Superior temporal gyrus (tissue), 1 donor: ENCODE measurements around the gene WDR5.

Experiments used
- DNase-seq: peaks from one replicate; pipeline ENCODE4 v3.0.0-alpha.2; 2016; ENCODE audit errors: extremely low spot score

The WDR5 gene

DNA sequence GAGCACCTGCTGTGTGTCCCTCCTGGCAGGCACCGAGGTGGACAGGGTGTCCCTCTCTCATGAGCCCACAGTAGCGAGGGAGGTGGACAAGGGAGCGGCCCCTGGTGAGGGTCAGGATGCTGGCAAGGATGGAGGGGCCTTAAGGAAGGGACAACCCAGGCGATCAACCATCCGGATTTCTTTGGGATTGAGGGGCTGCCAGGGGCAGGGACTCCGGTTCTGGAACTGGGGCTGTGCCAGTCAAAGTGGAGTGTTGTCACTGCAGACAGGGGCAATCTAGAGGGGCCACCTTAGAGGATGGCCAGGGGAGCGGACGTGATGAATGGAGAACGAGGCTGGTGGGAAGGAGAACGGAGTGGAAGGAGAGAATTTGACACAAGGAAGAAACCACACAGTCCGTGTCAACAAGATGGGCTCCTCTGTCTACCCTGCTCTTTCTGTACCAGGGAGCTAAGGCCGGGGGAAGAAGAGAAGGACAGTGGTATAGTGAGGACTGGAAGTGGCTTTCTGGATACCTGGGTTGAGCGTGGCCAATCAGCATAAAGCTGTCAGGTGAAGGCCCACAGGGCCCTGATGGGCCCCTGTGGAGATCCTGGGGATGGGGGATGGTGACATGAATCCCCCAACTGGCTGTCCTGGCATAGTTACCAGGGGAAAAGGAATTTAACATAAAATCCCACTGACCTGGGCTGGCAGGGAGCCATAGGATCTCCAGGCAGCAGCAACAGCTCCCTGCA lies 4.2 kb upstream of the WDR5 start:
- DNase-seq = no peak

GRCh38 chr9:134132208-134132870 lies 3.5 kb upstream of the WDR5 start:
- DNase-seq = no peak

- peak; percentile 55 for DNase-seq
Observed at GRCh38 chr9:134134949-134135342, 936 bp upstream of the WDR5 start.

GRCh38 chr9:134136118-134136995 lies 475 bp downstream of the WDR5 start:
- no peak for DNase-seq

- no peak for DNase-seq
Observed at GRCh38 chr9:134136996-134137299, 1.1 kb downstream of the WDR5 start.

- DNase-seq = no peak
Observed at GRCh38 chr9:134138292-134138691, 2.4 kb downstream of the WDR5 start.

DNA sequence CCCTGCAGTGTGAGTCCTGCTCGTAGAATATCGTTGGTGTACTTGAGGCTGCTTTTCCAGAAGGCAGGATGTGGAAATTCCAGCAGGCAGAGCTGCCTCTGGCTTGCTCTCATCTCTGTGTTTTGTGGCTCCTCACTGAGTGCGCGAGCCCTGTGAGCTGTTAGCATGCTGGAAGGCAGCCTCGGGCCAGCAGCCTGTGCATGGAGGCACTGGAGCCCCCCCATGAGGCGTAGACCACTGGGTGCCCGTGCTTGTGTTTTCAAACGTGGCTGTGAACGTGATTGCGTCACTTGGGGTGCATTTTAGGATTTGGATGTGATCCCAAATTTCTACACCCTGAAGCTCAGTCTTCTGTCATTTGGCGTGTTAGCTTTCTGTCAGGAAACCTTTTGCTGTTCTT lies 3.2 kb downstream of the WDR5 start:
- DNase-seq = peak; percentile 28

DNA sequence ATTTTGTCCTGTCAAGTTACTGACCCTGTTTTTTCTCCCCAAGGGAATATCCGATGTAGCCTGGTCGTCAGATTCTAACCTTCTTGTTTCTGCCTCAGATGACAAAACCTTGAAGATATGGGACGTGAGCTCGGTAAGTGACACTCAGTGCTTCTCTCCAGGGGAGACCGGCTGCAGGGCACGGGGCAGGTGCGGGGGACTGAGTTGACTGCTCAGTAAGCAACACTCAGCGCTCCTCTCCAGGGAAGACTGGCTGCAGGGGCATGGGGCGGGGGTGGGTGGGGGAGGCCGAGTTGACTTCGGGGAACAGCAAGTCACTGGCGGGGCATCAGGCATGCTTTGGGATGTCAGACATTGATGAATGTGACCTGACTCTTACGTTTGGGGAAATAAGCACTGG lies 6.0 kb downstream of the WDR5 start:
- no peak for DNase-seq

GRCh38 chr9:134144801-134145200 lies 8.9 kb downstream of the WDR5 start:
- no peak for DNase-seq

DNA sequence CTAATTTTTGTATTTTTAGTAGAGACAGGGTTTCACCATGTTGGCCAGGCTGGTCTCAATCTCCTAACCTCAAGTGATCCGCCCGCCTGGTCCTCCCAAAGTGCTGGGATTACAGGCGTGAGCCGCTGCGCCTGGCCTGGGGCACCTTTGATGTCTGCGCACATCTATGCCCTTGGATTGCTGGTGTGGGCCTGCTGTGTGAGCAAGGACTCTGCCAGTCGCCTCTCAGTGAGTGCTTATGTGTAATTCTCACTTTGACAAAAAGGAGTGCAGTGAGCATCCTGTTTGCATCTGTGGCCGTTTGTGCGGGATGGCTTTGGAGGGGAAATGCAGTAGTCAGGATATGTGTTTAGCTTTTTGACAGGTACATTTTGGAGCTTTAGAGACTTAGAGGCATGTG lies 9.4 kb downstream of the WDR5 start:
- DNase-seq = no peak

DNA sequence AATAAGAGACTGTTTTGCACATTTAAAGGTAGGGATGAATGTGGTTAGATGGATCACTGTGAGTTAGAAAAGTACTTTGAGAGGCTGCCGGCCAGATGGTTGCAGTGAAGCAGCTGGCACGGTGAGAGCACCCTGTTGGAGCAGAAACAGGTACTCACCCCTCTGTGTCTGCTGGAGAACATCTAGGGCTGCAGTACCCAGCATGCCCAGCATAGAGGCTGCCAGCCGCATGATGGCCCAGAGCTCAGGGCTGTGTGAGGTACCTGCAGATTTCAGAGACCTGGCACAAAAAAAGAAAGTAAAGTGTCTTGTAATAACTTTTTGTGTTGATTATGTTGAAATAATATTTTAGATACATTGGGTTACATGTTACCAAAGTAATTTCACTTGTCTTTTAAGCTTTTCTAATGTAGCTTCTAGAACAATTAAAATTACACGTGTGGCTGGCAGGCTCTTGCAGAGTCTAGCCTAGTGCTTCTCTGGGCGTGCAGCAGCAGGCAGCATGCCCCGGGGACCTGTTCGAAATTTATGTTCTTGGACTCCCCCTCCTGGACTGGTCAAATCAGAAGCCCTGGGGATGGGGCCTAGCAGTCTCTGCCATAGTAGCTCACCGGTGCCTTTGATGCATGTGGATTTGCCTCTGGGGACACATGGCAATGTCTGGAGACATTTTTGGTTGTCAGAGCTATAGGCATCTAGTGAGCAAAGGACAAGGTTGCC lies 11.1 kb downstream of the WDR5 start:
- DNase-seq = no peak

- DNase-seq = no peak
Observed at GRCh38 chr9:134149380-134149779, 13.5 kb downstream of the WDR5 start.

- DNase-seq = no peak
Observed at GRCh38 chr9:134150557-134151214, 14.8 kb downstream of the WDR5 start.

- DNase-seq = no peak
Observed at GRCh38 chr9:134152022-134152448, 16.2 kb downstream of the WDR5 start.

DNA sequence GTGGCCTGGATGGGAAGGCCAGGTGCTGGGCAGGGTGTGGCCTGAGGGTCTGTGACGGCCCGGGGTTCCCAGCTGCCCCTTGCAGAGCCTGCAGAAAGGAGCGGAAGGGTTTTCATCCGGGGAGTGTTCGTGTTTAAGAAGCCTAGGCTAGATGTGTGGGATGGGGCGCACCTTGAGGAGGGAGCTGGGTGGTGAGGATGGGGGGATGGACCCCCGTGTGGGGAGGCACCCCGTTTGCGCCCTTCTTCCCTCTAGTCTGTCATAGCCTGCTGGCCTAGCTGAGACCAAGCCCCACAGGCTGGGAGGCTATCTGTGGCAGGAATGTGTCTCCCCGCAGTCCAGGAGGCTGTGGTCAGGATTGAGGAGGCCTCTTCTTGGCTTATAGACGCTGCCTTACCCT lies 16.6 kb downstream of the WDR5 start:
- no peak for DNase-seq

DNA sequence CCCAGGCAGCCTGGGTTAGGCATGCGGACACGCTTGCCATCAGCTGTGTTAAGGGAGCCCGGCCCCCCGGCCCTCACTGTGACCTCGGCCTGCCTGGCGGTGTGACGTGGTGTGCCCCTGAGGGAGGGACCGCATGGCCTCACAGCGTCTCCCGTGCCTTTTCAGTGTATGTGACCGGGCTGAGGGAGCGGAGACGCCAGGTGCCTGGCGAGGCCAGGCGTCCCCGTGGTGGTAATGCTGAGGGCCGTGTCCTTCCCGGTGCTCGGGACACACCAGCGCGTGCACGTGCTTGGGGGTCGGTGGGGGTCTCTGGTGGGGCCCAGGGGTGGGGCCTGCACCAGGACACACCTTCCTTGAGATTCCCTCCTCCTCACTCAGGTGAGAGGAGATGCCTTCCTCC lies 17.6 kb downstream of the WDR5 start:
- no peak for DNase-seq

GRCh38 chr9:134154262-134154701 lies 18.4 kb downstream of the WDR5 start:
- no peak for DNase-seq

DNA sequence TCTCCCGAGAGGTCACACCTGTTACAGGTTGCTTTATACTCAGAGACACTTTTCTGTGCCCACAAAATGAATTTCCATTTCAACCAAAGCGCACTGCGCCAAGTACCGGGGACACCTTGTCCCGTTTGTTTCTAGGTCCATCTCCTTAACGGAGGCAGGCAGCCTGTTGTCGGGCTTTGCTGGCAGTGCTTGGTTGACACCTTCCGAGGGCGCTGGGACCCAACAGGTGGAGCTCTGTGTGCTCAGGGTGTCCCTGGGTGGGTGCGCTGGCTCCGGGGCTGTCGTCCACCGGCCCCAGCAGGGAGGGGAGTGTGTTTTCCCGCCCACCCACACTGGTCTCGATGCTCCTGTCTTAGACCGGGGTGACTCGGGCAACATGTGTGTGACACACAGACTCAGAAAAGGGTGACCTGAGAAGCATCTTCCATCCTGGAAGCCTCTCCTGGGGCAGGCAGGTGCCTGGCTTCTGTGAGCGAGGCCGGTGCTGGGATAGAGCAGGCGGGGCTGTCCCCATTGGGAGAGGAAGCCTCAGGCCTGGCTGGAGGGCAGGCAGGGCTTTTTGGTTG lies 20.0 kb downstream of the WDR5 start:
- DNase-seq = no peak

GRCh38 chr9:134156564-134157377 lies 20.9 kb downstream of the WDR5 start:
- no peak for DNase-seq

GRCh38 chr9:134157378-134157885 lies 21.6 kb downstream of the WDR5 start:
- DNase-seq = no peak
